K562 (cell line): ENCODE measurements around the gene FBXL13. TPM values are rescaled to one million over a fixed set of nuclear protein-coding genes. Genes with fewer than 3 reads are reported as not detected.

ENCODE experiments used
- CBFA2T3 ChIP-seq: fragments of 450-650 bp; IDR thresholded peaks from 2 replicates; pipeline ENCODE4 v1.6.1; 2017
- CC2D1A ChIP-seq: fragments of 450-650 bp; IDR thresholded peaks from 2 replicates; pipeline ENCODE4 v1.6.1; 2017; ENCODE audit warnings: mild to moderate bottlenecking
- CCAR2 ChIP-seq: fragments of 200-400 bp; formaldehyde crosslinking; IDR thresholded peaks from 2 replicates; pipeline ENCODE4 v1.6.1; 2017; ENCODE audit warnings: mild to moderate bottlenecking, low read depth, low read length
- CGGBP1 ChIP-seq: fragments of 250-450 bp; sonication (Bioruptor Pico); IDR thresholded peaks from 2 replicates; pipeline ENCODE4 v1.9.0; 2021; ENCODE audit warnings: mild to moderate bottlenecking
- CREBBP ChIP-seq: IDR thresholded peaks from one replicate; pipeline ENCODE4 v1.6.1; 2012; ENCODE audit warnings: low read depth, mild to moderate bottlenecking, control low read depth, inconsistent platforms, low read length
- DNMT1 ChIP-seq: fragments of 450-650 bp; IDR thresholded peaks from 2 replicates; pipeline ENCODE4 v1.6.1; 2016; ENCODE audit warnings: antibody characterized with exemption, mild to moderate bottlenecking
- HDAC3 ChIP-seq: fragments of 450-650 bp; IDR thresholded peaks from 2 replicates; pipeline ENCODE4 v1.6.1; 2018; ENCODE audit warnings: borderline replicate concordance, mild to moderate bottlenecking, moderate library complexity; ENCODE audit not compliant: partially characterized antibody
- HDAC6 ChIP-seq: IDR thresholded peaks from 2 replicates; pipeline ENCODE4 v1.6.1; 2012; ENCODE audit warnings: low read depth, mild to moderate bottlenecking, control low read depth, inconsistent platforms, low read length, moderate library complexity
- HEY1 ChIP-seq: fragments of 250-450 bp; sonication (Bioruptor Pico); IDR thresholded peaks from 2 replicates; pipeline ENCODE4 v1.5.0; 2020; ENCODE audit warnings: mild to moderate bottlenecking, moderate library complexity, borderline replicate concordance
- MED1 ChIP-seq: sonication (generic); formaldehyde crosslinking; IDR thresholded peaks from 2 replicates; pipeline ENCODE4 v1.8.1; 2023; ENCODE audit warnings: missing genetic modification reagents, borderline replicate concordance
- MEF2D ChIP-seq: conservative IDR thresholded peaks from 2 replicates; pipeline ENCODE4 v1.6.1; 2016; ENCODE audit warnings: low read depth, missing genetic modification characterization, missing compliant biosample characterization
- MLLT1 ChIP-seq, 2 experiments: fragments of 450-650 bp; IDR thresholded peaks; 2 replicates each; pipeline ENCODE4 v1.6.1; 2016
- NCOR1 ChIP-seq: fragments of 450-650 bp; IDR thresholded peaks from 2 replicates; pipeline ENCODE4 v1.6.1; 2016; ENCODE audit warnings: mild to moderate bottlenecking, moderate library complexity
- NR4A1 ChIP-seq, 2 experiments: fragments of 250-450 bp in 1 of 2; fragments of 450-650 bp in 1 of 2; sonication (Bioruptor Pico) in 1 of 2; IDR thresholded peaks; 2 replicates each; pipeline versions ENCODE4 v1.4.0 to v1.6.1; 2016 to 2020; ENCODE audit warnings: mild to moderate bottlenecking in 2 of 2, missing compliant biosample characterization in 1 of 2, missing genetic modification characterization in 1 of 2, moderate library complexity in 1 of 2
- POLR2H ChIP-seq: IDR thresholded peaks from 2 replicates; pipeline ENCODE4 v1.6.1; 2016; ENCODE audit warnings: missing genetic modification characterization, low read depth, mild to moderate bottlenecking, control low read depth, missing compliant biosample characterization, moderate library complexity
- PTTG1 ChIP-seq: fragments of 450-650 bp; IDR thresholded peaks from 2 replicates; pipeline ENCODE4 v1.6.1; 2016; ENCODE audit warnings: low read depth, mild to moderate bottlenecking, missing genetic modification characterization, missing compliant biosample characterization
- RB1 ChIP-seq: fragments of 450-650 bp; IDR thresholded peaks from 2 replicates; pipeline ENCODE4 v1.6.1; 2017; ENCODE audit warnings: low read depth, mild to moderate bottlenecking
- RCOR1 ChIP-seq, 2 experiments: IDR thresholded peaks; 2 replicates each; pipeline ENCODE4 v1.6.1; 2012; ENCODE audit warnings: low read depth in 2 of 2, low read length in 2 of 2, borderline replicate concordance in 1 of 2, improper control_type of control experiment in 1 of 2
- SNRNP70 ChIP-seq: fragments of 200-400 bp; formaldehyde crosslinking; optimal IDR thresholded peaks from 2 replicates; pipeline ENCODE3; 2017; ENCODE audit warnings: low read depth, low read length
- TCF3 ChIP-seq: sonication (generic); formaldehyde crosslinking; IDR thresholded peaks from 2 replicates; pipeline ENCODE4 v1.4.0; 2020; ENCODE audit warnings: mild to moderate bottlenecking, missing genetic modification reagents
- TEAD1 ChIP-seq, 2 experiments: fragments of 450-650 bp in 1 of 2; sonication (generic) in 1 of 2; formaldehyde crosslinking; IDR thresholded peaks; 2 replicates each; pipeline versions ENCODE4 v1.4.0 to v1.8.0; 2020 to 2022; ENCODE audit warnings: mild to moderate bottlenecking in 2 of 2, missing genetic modification reagents in 1 of 2
- XRCC4 ChIP-seq: IDR thresholded peaks from one replicate; pipeline ENCODE4 v1.6.1; 2011; ENCODE audit not compliant: insufficient read depth, insufficient read length; ENCODE audit errors: extremely low read depth
- ZBTB43 ChIP-seq: sonication (generic); formaldehyde crosslinking; IDR thresholded peaks from 2 replicates; pipeline ENCODE4 v1.8.0; 2023; ENCODE audit warnings: mild to moderate bottlenecking, missing genetic modification reagents
- ZNF133 ChIP-seq: fragments of 250-450 bp; sonication (Bioruptor Pico); IDR thresholded peaks from 2 replicates; pipeline ENCODE4 v1.4.0; 2020; ENCODE audit warnings: mild to moderate bottlenecking
- ZNF143 ChIP-seq: sonication (generic); formaldehyde crosslinking; IDR thresholded peaks from 2 replicates; pipeline ENCODE4 v1.9.0; 2022; ENCODE audit warnings: mild to moderate bottlenecking, missing genetic modification reagents
- ZNF277 ChIP-seq: fragments of 250-450 bp; sonication (Bioruptor Pico); IDR thresholded peaks from 2 replicates; pipeline ENCODE4 v1.8.0; 2022; ENCODE audit warnings: inconsistent platforms, mild to moderate bottlenecking, moderate library complexity, borderline replicate concordance
- ZNF316 ChIP-seq: fragments of 450-650 bp; IDR thresholded peaks from 2 replicates; pipeline ENCODE4 v1.6.1; 2016
- ZNF354B ChIP-seq: fragments of 250-450 bp; sonication (Bioruptor Pico); IDR thresholded peaks from 2 replicates; pipeline ENCODE4 v1.4.0; 2020
- polyA plus RNA-seq, 8 experiments: library from polyadenylated mRNA; depleted of rRNA in 4 of 8; stranded (reverse) in 5 of 8; unstranded in 3 of 8; fragments of >200 nt; fragmentation: Nextera tagmentation in 2 of 8; fragmentation: Illumina TruSeq in 1 of 8; extraction: Ambion mirVana in 2 of 8; extraction: Trizol in 1 of 8; gene quantifications; 2 replicates each; pipeline versions ENCODE4 v1.2.1 to v1.2.3, GENCODE V29; 2011 to 2014; ENCODE audit warnings: inconsistent platforms in 1 of 8, missing spikeins in 1 of 8
- total RNA-seq, 7 experiments: library from RNA; depleted of rRNA in 6 of 7; stranded (reverse); fragments of >200 nt in 6 of 7; fragmentation: Illumina TruSeq in 2 of 7; extraction: Trizol in 2 of 7; gene quantifications; 2 replicates each; pipeline versions ENCODE4 v1.2.1 to v1.2.3, GENCODE V29; 2011 to 2021; ENCODE audit warnings: low replicate concordance in 1 of 7

Gene FBXL13
- total and polyA plus RNA-seq, 9 of the 15 experiments (the other 6 are each of a cell fraction or from before 2014, with no cell fraction given): 16.3 to 55.0 (median 25.4) TPM

GRCh38 chr7:102983602-102984001 is 91.0 kb downstream of the FBXL13 start (continued):
- TF ChIP-seq CGGBP1 (CRISPR knock-in tag) (no peak), POLR2H (no peak), ZNF143 (CRISPR knock-in tag) (no peak), XRCC4 (no peak), TCF3 (CRISPR knock-in tag) (peak; percentile 84), ZBTB43 (no peak), CCAR2 (no peak), TEAD1 (CRISPR knock-in tag; IDR thresholded peaks at IDR 0.05) (peak in 1 of 2 experiments; percentile 86; a peak in 1 of 4 replicates), ZNF354B (CRISPR knock-in tag) (no peak), MEF2D (0 out of 2 replicates have a peak, but pooled peaks have one; percentile 56), MLLT1 (IDR thresholded peaks at IDR 0.05) (peak in 1 of 2 experiments; percentile 27; a peak in 1 of 4 replicates), HDAC3 (peak; percentile 89), NR4A1 (CRISPR knock-in tag; IDR thresholded peaks at IDR 0.05) (no peak), NR4A1 (tag; IDR thresholded peaks at IDR 0.05) (0 out of 2 replicates have a peak, but pooled peaks have one; percentile 22), ZNF133 (no peak), DNMT1 (no peak), HEY1 (CRISPR knock-in tag) (no peak), CREBBP (no peak), PTTG1 (no peak), ZNF316 (no peak), NCOR1 (peak; percentile 94), SNRNP70 (no peak), ZNF277 (CRISPR knock-in tag) (no peak), CBFA2T3 (peak; percentile 95), RB1 (no peak), RCOR1 (IDR thresholded peaks at IDR 0.05; ENCODE audit: borderline replicate concordance in 1 of 2, low read depth in 2 of 2, low read length in 2 of 2) (peak; percentile 99 to 100), MED1 (CRISPR knock-in tag) (no peak), CC2D1A (no peak), HDAC6 (no peak)
